HG03095 (cell line): ENCODE data around the gene VSIG8.

Source experiments
- ATAC-seq: cut with Tn5 transposase; IDR thresholded peaks from one replicate; pipeline ENCODE4 v1.9.1; 2021; ENCODE audit warnings: moderate library complexity; ENCODE audit not compliant: unreplicated experiment

The VSIG8 gene

DNA sequence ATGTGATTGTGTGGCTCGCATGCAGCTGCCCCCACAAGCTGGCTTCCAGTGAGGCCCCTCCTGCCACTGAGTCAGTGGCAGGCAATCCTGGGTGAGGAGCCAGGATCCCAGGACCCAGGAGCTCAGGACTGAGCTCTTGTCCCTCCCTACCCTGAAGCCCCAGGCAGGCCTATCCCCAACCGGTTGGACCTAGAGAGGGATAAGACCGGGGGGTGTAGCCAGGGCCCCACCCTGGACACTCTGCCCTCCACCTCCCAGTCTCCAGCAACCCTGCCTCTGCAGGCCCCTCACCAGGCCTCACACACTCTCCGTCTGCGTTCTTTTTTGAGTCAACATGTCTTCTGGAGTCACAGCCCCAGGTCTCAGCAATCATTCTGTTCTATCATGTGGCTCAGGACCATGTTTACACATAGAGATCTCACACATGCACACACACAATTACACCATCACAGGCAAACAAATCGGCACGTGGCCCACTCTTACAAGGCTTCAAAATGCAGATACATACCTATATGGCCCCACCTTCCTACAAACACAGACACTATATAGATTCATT lies 2.6 kb downstream of the VSIG8 start:
- no peak for ATAC-seq

DNA sequence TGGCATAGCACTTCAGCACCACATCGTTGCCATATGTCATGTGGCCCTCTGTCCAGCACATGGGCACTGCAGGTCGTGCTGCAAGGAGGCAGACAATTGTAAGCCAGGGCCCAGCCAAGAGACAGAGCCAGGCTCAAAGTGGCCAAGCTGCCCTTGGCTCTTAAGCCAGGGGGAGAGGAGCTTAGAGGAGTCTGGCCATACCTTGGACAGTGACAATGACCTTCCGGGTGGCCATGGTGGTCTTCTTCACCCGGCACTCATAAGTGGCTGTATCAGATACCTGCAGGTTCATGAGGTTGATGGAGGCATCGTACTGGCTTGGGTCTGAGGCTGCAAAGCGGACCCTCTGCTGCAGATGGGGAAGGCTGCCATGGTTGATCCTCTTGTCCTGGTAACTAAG lies 4.6 kb downstream of the VSIG8 start:
- no peak for ATAC-seq

DNA sequence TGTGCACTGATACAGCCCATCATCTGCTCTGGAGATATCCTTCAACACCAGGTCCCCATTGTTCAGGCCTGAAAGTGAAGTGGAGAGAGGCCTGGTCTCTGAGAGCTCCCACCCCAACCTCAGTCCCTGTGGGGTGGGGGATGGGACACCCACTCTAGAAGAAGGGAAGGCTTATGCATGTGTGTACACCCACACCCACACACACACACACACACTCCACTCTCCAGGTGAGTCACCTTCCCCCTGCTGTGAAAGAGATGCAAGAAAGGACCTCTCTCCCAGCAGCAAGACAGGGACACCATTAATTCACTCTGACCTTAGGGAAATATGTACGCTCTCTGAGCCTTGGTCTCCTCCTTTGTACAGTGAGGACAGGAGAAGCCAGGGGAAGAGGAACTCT lies 5.9 kb downstream of the VSIG8 start:
- no peak for ATAC-seq

DNA sequence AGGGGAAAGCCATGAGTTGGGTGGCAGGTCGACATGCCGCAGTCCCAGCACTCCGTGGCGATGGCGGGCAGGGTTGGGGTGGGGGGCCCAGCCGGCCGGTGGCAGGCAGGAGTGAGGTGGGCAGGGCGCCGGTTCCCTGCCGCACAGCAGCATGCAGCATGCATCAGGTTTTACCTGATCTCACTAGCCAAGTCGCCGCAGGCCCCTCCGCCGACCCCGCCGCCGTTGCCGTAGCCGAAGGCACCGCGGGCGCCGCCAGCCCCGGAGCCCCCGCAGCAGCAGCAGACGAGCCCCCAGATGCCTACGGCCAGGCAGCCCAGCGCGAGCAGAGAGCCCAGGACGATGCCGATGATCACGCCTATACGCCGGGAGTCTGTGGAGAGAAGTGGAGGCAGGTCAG lies 6.7 kb downstream of the VSIG8 start:
- ATAC-seq: no peak

DNA sequence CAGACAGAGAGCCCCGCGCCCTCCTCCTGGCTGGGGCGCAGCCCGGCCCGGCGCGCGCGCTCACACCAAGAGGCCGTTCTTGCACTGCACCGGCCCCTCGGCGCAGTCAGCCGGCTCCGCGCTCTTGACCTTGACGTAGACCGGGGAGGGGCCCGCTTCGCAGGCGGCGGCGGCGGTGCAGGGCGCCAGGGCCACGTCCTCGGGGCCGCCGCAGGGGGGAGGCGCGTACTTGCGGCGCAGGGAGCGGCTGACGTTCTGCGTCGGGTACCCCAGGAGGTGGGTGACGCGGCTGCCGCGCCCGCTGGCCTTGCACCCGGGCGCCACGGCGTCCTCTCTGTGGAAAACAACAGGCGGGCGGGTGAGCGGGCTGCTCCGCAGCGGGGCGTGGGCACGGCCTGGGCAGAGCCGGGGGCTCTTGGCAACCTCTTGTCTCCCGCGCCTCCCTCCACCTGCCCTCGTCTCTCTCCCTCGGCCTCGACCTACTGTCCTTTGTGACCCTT lies 7.7 kb downstream of the VSIG8 start:
- ATAC-seq: peak; percentile 71

DNA sequence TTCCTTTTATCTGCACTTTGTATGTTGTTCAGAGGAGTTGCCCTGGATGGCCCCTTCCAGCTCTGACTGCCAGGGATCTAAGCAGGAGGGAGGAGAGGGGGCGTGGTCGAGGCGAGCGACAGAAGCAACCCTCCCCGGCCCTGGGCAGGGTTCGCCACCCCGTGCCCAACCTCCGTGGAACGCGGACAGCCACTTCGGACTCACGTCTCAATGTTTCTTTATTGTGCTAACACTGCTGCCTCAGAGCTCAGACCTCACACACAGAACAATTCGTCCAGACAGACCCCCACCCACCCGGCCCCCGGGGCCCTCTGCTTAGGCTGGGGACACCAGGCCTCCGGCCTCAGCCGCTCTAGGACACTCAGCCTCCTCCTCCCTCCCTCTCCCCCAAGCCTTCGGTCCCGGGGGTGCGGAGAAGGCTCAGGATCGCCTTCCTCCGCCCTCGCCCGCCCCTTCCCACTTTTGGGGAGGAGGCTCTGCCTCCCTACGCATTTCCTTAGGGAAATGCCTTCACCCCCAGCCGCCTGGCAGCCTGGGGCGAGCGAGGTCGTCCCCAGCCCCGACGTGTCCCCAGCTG lies 8.3 kb downstream of the VSIG8 start:
- ATAC-seq: no peak

DNA sequence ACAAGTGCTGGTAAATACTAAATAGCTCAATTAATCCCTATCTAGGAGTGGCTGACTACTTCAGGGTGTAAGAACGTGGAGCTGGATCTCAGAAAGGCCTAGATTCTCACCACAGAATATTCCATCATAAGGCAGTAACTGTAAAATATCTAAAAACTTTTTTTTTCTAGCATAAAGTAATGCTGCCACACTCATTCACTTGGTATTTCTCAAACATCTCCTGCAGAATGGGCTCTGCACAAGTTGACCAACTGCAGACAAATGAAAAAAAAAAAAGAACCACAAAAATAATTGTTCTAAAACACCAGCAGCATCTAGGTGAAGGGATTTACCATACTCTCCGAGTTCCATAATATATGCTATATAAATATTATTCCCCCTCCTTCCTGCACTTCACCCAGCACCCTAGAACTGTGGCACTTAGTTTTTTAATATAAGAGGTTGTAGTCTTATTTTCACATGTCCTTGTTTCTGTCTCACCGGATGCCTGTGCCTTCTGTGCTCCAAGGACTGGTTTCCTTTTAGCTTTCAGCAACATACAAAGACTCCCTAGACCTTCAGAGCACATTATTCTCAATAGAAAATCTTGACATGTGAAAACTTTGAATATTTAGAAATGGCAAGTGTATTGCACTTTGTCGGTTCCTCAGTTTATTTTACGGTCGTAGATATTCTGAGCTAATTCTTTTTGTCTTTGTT lies 8.9 kb downstream of the VSIG8 start:
- no peak for ATAC-seq

DNA sequence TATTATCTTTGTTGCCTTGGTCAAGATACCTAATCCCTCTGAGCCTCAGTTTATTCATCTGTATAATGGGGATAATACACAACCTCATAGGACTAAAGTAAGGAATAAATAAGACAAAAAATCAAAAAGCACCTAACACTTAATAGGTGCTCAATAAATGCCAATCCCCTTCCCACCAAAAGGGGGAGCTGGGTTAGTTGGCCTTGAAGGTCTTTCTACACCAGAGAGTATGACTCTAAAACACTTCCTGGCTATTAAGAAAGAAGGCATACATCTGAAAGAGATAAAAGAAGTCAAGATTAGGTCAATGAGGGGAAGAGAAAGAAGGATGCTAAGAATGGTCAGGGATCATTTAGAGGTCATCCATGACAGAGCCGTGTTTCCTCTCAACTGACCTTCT lies 11.1 kb downstream of the VSIG8 start:
- no peak for ATAC-seq

DNA sequence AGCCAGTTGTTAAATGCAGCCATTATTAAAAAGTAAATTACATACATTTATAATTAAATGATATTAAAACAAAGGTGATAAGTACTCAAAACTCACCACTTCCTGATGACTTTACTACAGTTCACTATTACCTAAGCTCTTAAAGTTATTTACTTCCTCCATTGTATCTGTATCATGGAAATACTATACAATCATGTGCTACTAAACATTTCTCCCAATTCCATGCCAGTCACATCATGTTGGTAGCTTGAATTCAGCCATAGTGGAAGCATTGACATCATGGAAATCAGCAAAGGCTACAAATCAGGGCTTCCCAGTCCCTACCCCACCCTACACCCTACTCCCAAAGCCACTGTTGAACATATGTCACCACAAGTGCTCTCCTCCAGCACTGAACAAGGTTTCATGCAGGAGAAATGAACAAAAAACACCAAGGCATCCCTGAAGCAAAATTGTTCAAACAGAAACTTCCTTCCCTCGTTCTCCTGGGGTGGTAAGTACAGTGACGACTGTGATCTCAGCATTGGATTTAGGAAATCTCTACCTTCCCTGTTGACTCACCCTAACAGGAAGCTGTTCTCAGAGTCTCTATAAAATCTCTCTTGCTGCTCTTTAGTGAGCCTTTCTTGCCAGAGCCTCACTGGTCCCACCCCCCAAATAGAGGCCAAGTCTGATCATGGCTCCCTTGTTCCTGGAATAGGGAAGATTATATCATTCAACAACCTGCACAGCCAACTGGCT lies 12.7 kb downstream of the VSIG8 start:
- ATAC-seq: no peak

DNA sequence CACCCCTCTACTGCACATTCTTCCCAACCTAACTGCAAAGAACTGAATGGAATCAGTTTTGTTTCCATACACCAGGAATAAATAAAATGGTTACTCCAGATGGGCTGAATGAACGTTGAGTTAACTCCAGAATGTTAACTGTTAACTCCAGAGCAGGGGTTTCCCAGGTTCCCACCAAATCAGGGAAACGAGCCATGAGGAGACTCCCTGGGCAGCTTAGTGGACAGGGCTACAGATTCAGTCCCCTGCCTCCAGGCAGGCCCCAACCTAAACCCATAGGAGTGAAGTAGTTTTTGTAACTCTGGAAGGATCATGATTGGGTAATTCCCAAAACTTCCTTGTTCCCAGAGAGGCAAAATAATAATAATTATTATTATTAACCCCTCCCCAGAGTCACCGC lies 14.1 kb downstream of the VSIG8 start:
- no peak for ATAC-seq

DNA sequence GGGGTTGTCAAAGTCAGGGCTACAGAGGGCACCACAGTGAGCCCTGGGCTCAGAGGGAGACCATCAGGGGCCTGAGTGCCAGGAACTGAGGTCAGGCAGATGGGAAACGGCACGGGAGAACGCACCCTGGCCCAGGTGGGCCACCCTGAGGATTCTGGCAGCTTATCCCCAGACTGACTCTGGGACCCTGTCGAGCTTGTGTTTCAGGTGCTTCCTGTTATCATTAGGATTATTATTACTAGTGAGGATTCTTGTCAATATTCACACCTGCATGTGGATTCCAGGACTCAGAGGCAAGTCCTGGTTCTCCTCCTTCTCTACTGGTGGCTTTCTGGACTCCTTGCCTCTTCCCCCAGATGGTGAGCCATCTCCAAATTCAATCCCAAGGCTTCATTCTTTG lies 15.2 kb downstream of the VSIG8 start:
- ATAC-seq: no peak

DNA sequence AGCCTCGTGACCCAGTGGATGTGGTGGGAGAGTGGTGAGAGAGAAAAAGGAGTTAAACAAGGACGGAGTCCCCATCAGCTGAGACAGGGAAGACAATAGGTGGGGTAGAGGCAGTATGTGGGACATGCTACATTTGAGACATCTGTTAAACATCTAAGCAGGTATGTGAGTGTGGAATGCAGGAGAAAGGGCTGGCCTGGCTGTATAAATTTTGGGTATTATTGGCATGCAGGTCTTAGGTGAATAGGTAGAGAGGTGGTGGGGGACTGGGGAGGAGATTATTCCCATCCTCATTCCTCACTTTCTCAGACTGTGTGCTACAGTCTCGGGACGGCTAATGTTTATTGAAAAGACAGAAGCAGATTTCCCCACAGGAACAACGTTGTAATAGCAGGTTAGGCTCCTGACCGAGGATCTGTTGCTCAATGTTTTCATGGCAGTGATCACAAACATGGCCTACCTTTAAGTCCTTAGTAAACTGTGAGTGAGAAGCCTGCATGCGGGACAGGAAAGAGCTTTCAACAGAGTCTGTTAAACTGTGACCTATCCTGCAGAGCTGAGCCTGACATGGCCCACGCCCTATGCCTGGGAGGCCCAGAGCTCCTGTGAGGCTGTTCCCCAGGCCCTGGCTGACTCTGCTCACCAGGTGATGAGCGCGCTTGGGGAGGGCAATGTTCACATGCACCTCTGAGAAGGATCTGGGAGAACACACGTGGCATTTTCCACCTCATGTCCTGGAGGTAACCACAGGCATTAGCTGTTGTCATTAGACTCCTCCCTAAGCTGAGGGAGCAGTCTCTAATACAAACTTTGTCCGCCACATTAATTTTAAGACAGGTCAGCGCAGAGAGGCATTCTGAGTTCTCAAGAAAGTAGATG lies 16.5 kb downstream of the VSIG8 start:
- ATAC-seq: no peak

DNA sequence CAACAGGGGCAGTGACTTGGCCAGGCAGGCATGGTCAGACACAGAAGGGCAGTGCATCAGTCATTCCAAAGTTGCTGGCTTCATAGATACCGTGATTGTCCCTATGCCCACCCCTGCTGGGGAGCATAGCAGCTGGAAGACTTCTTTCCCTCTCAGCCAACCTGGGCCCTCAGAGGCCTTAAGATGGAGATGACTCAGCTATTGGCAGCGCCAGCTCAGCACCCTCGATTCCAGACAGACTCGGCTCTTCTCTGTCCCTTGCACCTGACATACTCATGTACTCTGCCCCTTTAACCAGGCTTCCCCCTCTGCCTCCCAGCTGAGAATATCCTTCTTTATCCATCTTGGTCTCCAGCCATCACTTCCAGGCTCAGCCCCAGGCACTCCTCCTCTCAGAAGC lies 19.0 kb downstream of the VSIG8 start:
- no peak for ATAC-seq

DNA sequence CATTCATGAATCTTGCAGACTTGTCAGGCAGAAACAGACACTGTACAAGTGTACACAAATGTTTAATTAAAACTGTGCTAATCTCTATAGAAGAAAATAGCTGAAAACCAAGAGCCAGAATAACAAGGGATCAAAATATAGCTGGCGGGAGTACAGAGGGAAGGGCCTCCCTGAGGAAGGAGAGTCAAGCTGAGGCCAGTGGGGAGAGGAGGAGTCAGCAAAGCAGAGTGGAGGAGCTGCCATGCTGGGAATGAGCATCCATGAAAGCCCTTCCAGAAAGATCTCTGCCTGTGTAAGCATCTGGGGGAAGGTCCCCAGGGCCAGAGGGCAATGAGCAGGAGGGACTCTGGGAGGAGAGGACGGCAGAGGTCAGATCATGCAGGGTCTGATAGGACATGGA lies 20.7 kb downstream of the VSIG8 start:
- ATAC-seq: no peak

DNA sequence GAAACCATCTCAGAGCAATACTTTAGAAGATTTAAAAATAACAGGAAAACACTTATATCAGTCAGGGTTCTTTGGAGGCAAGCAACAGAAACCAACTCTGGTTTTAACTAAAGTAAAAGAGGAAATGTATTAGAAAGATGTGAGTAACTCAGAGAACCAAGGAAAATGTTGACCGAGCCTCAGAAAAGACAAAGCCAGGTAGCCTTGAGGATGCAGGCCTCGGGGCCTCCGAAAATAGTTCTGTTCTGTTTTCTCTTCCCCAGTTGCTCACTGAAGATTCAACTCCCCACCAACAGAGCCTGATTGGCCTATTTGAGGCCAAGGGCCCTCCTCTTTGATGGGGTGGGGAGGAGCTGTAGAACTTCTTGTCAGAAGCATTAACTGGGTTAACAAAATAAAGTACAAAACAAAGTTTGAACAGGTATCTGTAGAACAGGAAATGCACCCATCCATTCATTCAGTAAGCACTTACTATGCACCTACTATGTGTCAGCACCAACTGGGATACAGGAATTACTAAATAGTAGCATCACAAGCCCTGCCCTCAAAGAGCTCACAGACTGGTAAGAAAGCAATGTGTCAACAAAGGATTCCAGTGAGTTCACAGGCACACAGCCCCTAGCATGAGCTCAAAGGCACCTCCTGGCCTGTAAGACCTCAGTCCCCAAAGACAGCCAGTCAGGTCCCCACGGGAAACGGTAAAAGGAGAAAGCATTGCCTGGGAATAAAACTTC lies 23.2 kb downstream of the VSIG8 start:
- ATAC-seq: peak; percentile 88

DNA sequence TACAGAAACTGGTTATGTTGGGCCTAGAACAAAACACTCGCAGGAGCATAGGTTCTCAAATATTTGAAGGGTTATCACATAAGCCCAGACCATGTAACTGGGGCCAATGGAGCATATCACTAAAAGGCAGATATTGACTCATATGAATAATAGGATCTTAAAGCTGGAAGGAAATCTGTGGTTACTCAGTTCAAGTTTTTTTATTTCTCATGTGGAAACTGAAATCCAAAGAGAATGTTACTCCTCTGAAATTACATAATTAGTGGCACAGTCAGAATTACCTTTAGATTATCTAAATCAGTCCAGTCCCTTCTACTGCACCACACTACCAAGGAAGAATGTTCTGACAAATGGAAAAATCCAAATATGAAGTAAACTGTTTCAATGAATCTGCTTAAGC lies 23.7 kb downstream of the VSIG8 start:
- peak; percentile 48 for ATAC-seq

DNA sequence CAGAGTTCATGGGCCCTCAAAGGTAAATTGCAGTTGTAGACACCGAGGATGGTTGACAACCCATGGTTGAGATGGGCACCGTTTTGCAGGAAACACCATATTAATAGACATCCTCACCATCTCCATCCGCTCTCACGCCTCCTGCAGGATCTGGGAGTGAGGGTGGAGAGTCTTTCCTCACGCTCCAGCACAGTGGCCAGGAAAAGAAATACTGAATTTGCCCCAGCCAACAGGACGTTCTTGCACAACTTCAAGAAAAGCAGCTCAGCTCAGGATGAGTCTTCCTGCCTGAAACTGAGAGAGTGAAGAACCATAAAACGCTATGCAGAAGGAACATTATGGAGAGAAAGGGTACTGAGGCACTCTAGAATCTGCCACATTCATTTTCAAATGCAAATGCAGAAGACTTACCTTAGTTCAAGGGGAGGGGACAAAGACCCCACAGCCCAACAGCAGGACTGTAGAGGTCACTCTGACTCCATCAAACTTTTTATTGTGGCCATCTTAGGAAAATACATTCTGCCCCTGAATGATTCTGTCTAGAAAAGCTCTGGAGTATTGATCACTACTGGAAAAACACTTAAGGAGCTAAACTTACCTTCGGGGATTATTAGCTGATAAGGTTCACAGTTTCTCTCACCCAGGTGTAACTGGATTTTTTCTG lies 26.5 kb downstream of the VSIG8 start:
- ATAC-seq: no peak

DNA sequence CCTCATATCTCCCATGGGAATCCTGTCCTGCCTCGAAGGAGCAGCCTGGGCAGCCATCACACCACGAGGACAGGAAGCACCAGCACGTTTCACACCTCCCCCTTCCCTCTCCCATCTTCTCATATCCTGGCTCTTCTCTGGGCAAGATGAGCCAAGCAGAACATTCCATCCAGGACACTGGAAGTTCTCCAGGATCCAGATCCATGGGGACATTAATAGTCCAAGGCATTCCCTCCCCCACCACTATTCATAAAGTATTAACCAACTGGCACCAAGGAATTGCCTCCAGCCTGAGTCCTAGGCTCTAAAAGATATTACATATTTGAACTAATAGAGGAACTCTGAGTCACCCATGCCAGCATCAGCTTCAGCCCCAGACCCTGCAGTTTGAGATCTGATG lies 27.1 kb downstream of the VSIG8 start:
- ATAC-seq: no peak

DNA sequence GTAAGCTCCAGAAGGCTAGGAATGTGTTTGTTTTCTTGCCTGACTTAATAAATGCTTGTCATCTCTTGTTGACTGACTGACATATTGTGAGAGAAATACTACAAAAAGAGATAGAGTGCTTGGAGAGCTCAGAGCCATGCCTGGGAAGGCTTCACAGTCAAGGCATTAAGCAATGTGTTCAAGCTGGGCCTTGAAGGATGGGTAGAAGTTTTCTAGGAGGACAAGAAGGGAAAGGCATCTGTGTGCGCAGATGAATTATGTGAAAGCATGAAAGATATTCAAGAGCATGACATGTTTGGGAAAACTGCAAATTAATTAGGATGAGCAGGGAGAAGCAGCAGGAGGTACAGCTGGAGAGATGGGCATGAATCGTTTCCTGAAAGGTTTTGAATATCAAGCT lies 30.1 kb downstream of the VSIG8 start:
- no peak for ATAC-seq
